GM19035 (cell line): ENCODE data around the gene FGD1.

Experiments used
- ATAC-seq: cut with Tn5 transposase; IDR thresholded peaks from one replicate; pipeline ENCODE4 v1.9.1; 2021; ENCODE audit not compliant: unreplicated experiment

The FGD1 gene

DNA sequence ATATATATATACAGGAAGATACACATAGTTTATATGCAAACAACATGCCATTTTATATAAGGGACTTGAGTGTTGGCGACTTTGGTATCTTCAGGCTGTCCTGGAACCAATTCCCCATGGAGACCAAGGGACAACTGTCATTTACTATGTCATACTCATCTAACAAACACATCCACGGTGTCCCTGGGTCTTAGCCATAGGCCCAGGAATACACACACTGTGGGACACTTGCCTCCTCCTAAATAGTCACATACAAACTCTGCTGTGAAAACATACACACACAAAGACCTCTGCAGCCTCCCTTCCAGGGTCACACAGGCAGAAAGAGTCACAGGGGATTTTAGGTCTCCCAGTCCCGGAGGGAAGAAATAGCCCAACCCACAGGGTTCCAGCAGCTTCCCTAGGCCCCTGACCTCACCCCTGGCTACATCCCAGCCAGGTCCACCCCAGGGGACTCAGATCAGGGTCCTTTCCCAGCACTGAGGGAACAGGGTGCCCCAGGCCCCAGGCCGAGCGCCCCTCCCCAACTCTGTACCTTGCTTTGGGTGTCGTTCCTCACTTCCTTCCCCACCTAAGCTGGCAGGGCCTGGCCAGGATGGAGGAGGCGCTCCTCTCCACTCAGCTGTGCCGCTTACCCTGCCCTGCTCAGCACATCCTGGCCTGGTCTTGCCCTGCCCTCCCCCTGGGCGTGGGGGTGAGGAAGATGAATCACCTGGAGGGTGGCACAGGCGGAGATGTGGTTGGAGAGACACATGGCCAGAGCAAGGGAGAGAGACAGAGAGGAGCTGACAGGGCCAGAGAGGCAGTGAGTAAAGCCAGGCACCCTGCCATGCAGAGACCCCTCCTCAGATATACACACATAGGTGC lies 21.8 kb downstream of the FGD1 start:
- no peak for ATAC-seq

DNA sequence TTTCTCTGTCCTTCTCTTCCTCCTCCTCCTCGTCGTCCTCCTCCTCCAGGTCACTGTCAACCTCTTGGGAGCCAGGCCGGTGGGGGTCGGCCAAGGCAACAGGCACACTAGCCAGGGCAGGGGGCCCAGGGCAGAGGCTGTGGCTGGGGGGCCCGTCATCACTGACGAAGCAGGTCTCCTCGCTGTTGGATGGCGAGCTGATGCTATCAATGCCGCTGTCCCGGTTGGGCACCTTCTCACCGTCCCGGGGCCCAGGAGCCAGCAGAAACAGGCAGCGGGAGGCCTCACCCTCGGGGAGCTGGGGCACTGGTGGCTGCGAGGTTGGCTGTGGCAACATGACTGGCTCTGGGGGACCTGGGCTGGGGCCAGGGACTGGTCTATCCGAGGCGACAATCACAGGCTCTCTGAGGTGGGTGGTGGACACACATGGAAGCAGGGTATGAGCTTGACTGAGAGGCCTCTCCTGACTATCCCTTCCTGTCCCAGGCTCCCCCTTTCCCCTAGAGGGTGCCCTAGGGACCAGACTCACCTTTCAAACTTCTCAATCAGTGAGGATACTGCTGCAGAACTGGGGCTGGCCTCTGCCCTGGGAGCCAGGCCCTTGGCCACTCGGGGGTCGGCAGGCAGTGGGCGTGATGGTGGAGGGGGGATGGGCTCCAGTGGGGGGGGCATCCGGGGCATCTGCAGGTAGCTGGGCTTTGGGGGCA lies 25.8 kb downstream of the FGD1 start:
- no peak for ATAC-seq

- ATAC-seq = no peak
Observed at GRCh38 chrX:54452920-54453319, 43.1 kb downstream of the FGD1 start.

GRCh38 chrX:54449929-54450328 lies 46.1 kb downstream of the FGD1 start:
- ATAC-seq = no peak

DNA sequence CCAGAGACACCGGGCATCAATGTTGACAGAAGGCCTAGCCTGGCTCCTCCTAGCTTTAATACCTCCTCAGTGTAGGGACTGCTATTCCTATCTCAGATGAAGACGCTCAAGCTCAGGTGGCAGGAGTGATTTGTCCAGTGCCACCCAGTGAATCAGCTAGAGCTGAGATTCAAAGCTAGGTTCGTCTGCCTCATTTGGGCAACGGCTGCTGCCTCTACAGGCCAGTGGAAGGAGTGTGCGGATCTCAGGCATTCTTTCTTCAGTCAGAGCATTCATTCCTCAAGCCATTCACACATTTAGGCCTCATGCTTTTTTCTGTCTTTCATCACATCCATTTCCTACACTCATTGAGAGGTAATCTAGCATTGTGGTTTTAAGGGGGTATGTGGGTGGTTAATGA lies 48.6 kb downstream of the FGD1 start:
- ATAC-seq = no peak

DNA sequence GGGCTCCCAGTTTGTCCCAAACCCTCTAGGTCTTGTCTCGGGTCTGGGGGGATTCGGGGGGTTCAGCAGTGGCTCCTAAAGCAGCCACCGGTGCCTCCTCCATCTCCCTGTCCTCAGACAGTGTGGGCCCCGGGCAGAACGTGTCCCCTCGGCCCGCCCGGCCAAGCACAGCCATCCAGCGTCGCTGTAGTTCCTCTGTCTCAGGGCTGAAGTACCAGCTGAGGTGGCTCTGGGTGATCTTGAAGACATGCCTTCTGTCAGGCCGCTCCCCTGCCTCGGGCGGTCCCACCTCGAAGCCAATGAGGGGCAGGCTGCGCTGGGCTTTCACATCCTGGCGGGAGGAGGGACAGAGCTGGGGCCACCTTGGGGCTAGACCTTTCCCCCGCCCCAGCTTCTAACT lies 50.0 kb downstream of the FGD1 start:
- ATAC-seq = no peak

GRCh38 chrX:54444752-54445151 lies 51.3 kb downstream of the FGD1 start:
- ATAC-seq = no peak

DNA sequence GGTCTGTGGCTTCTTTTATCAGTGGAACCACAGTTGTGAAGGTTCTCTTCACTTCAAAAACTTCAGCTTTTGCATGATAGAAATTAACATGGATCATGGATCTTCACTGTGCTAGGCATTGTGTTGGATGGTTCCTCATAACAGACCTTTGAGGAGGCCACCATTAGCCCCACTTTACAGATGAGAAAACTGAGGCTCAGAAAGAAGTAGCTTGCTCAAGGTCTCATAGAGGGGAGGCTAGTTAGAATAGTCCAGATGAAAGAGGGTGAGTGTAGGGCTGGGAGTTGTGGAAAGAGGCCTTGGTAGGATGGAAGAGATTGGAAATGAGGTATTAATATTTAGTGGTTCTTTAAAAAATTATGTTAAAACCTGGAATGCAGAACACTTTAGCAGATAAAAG lies 53.2 kb downstream of the FGD1 start:
- no peak for ATAC-seq

- peak; percentile 97 for ATAC-seq
Observed at GRCh38 chrX:54439960-54440871, 55.8 kb downstream of the FGD1 start, which contains the start of gene TSR2. TSR2 (plus strand) TSS chrX:54440404; CDS start chrX:54440422, 18 bp downstream.

- ATAC-seq = no peak
Observed at GRCh38 chrX:54435121-54435520, 60.9 kb downstream of the FGD1 start.

DNA sequence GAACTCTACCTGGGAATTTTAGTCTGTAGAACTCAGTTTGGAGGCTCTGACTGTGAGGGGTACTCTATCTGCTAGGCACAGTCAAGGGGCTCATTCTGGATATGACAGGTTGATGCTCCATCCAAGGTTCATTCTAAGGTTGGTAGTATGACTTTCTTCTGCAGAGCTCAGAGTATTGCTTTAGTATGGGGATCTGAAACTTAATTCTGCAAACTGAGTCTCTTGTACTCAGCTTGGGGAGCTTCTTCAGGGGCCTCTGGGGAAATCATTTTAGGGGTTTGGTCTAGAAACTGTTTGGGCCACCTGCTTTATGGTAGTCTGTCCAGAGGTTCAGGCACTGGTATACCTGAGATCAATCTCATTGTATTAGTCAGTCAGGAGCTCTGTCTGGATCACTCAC lies 65.5 kb downstream of the FGD1 start:
- ATAC-seq = peak; percentile 58

DNA sequence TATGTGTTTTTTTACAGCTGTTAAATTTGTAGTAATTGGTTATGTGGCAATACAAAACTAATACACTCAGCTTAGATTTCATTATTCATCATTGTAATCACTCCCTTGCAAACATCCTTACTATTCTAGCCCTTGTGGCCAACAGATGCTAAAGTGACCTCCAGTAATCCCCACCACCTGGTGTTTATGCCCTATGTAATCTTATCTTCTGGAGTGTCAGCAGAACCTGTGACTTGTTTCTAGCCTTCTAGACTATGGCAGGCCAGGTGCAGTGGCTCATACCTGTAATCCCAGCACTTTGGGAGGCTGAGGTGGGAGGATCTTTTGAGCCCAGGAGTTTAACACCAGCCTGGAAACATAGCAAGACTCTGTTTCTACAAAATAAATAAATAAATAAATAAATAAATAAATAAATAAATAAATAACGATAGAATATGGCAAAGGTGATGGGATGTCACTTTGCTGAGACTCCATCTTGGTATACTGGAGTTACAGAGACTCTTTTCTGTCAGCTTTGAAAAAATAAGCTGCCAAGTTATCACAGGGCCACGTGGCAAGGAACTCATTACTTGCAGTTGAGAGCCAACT lies 68.1 kb downstream of the FGD1 start:
- ATAC-seq = no peak

GRCh38 chrX:54423161-54423888 lies 72.7 kb downstream of the FGD1 start:
- ATAC-seq = no peak

DNA sequence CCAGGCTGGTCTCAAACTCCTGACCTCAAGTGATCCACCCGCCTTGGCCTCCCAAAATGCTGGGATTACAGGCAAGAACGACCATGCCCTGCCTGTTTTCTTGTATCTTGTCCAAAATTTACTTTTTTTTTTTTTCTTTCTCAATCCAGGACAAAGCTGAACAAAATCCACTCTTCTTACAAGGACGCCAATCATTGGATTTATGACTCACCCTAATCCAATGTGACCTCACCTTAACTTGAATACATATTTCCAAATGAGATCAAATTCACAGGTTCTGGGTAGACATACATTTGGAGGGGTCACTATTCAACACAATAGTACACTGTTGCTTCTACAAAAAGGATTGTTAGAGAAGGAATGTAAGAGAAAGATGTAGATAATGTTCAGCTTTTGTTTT lies 73.9 kb downstream of the FGD1 start:
- no peak for ATAC-seq

GRCh38 chrX:54419559-54420302 lies 76.3 kb downstream of the FGD1 start:
- no peak for ATAC-seq

GRCh38 chrX:54416965-54417364 lies 79.1 kb downstream of the FGD1 start:
- ATAC-seq = no peak

- ATAC-seq = no peak
Observed at GRCh38 chrX:54415534-54416350, 80.3 kb downstream of the FGD1 start.

DNA sequence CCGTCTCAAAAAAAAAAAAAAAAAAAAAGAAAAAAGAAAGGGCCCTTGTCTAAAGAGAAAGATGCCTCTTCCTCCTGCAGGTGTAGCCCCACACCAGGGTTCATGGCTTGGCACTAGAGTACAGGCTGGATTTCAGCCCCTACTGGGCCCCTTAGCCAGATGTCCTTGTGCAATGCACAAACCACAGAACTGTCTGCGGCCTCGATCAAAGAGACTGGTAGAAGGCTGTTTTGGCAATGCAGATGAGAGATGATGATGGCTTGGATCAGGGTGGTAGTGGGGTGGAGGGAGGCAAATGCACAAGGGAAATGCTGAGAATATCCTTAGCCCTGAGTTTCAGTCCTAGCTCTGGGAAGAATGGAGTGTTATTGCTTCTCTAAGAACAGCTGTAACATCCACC lies 82.3 kb downstream of the FGD1 start:
- ATAC-seq = no peak

- ATAC-seq = no peak
Observed at GRCh38 chrX:54411732-54412131, 84.3 kb downstream of the FGD1 start.
